H9 (cell line): Measurements from ENCODE around the gene SNX1. TPM values are rescaled to one million over a fixed set of nuclear protein-coding genes. Genes with fewer than 3 reads are reported as not detected.

ENCODE experiments used
- DNase-seq: peaks from one replicate; pipeline ENCODE4 v3.0.0-alpha.2; 2017
- H2AFZ ChIP-seq: one replicate; pipeline ENCODE4 v1.6.1; 2013; ENCODE audit warnings: mild to moderate bottlenecking, low read length, control low read depth, moderate library complexity
- H2AK5ac ChIP-seq: 2 replicates; pipeline ENCODE4 v1.6.1; 2013; ENCODE audit warnings: low read length, control low read depth, mixed read lengths; ENCODE audit not compliant: insufficient read length
- H2BK120ac ChIP-seq: one replicate; pipeline ENCODE4 v1.6.1; 2013; ENCODE audit warnings: low read depth, mild to moderate bottlenecking, low read length, control low read depth, inconsistent platforms; ENCODE audit not compliant: poor library complexity, severe bottlenecking
- H2BK12ac ChIP-seq: 2 replicates; pipeline ENCODE4 v1.6.1; 2013; ENCODE audit warnings: low read length, control low read depth, mixed read lengths, low read depth; ENCODE audit not compliant: insufficient read length
- H2BK15ac ChIP-seq: 2 replicates; pipeline ENCODE4 v1.6.1; 2013; ENCODE audit warnings: low read depth, low read length, control low read depth
- H2BK20ac ChIP-seq: one replicate; pipeline ENCODE4 v1.6.1; 2013; ENCODE audit warnings: low read depth, mild to moderate bottlenecking, low read length, control low read depth, inconsistent platforms; ENCODE audit not compliant: poor library complexity, severe bottlenecking
- H2BK5ac ChIP-seq: 2 replicates; pipeline ENCODE4 v1.6.1; 2013; ENCODE audit warnings: low read length, control low read depth, mixed read lengths; ENCODE audit not compliant: insufficient read length
- H3K14ac ChIP-seq: 2 replicates; pipeline ENCODE4 v1.6.1; 2013; ENCODE audit warnings: low read length, control low read depth; ENCODE audit not compliant: insufficient read depth
- H3K18ac ChIP-seq: 2 replicates; pipeline ENCODE4 v1.6.1; 2013; ENCODE audit warnings: low read depth, mild to moderate bottlenecking, mixed read lengths, low read length, control low read depth; ENCODE audit not compliant: insufficient read length
- H3K23ac ChIP-seq: 2 replicates; pipeline ENCODE4 v1.6.1; 2013; ENCODE audit warnings: low read length, control low read depth, mixed read lengths, low read depth; ENCODE audit not compliant: insufficient read length
- H3K23me2 ChIP-seq: 2 replicates; pipeline ENCODE4 v1.6.1; 2013; ENCODE audit warnings: low read depth, mild to moderate bottlenecking, mixed read lengths, low read length, control low read depth; ENCODE audit not compliant: insufficient read length, poor library complexity, severe bottlenecking
- H3K27ac ChIP-seq: 2 replicates; pipeline ENCODE4 v1.5.1; 2013; ENCODE audit warnings: low read length, control low read depth, mixed read lengths, low read depth; ENCODE audit not compliant: insufficient read length
- H3K27me3 ChIP-seq: 2 replicates; pipeline ENCODE4 v1.6.1; 2013; ENCODE audit warnings: low read length, control low read depth, inconsistent platforms; ENCODE audit not compliant: insufficient read depth
- H3K4ac ChIP-seq: 2 replicates; pipeline ENCODE4 v1.6.1; 2013; ENCODE audit warnings: low read depth, mild to moderate bottlenecking, control low read depth, inconsistent platforms, low read length, moderate library complexity
- H3K4me1 ChIP-seq: 2 replicates; pipeline ENCODE4 v1.6.1; 2013; ENCODE audit warnings: low read length, control low read depth, inconsistent platforms; ENCODE audit not compliant: insufficient read depth
- H3K4me2 ChIP-seq: 2 replicates; pipeline ENCODE4 v1.6.1; 2013; ENCODE audit warnings: low read length, control low read depth, mixed read lengths; ENCODE audit not compliant: insufficient read length, insufficient read depth
- H3K56ac ChIP-seq: 2 replicates; pipeline ENCODE4 v1.6.1; 2013; ENCODE audit warnings: low read depth, mild to moderate bottlenecking, mixed read lengths, low read length, control low read depth; ENCODE audit not compliant: insufficient read length
- H3K79me1 ChIP-seq: 2 replicates; pipeline ENCODE4 v1.6.1; 2013; ENCODE audit warnings: low read depth, mild to moderate bottlenecking, moderate library complexity, low read length, control low read depth, inconsistent platforms; ENCODE audit not compliant: insufficient read depth, poor library complexity, severe bottlenecking
- H3K79me2 ChIP-seq: 2 replicates; pipeline ENCODE4 v1.6.1; 2013; ENCODE audit warnings: low read length, control low read depth, inconsistent platforms; ENCODE audit not compliant: insufficient read depth
- H3K9ac ChIP-seq: 2 replicates; pipeline ENCODE4 v1.6.1; 2013; ENCODE audit warnings: low read length, control low read depth, mixed read lengths; ENCODE audit not compliant: insufficient read length; ENCODE audit errors: extremely low read depth
- H3K9me3 ChIP-seq: one replicate; pipeline ENCODE4 v1.6.1; 2013; ENCODE audit warnings: low read depth, low read length, inconsistent platforms; ENCODE audit not compliant: control insufficient read depth
- H3T11ph ChIP-seq: one replicate; pipeline ENCODE4 v1.6.1; 2013; ENCODE audit warnings: mild to moderate bottlenecking, low read length, control low read depth, inconsistent platforms
- H4K20me1 ChIP-seq: one replicate; pipeline ENCODE4 v1.6.1; 2013; ENCODE audit not compliant: control insufficient read depth, insufficient read length, insufficient read depth
- H4K5ac ChIP-seq: 2 replicates; pipeline ENCODE4 v1.6.1; 2013; ENCODE audit warnings: low read depth, mild to moderate bottlenecking, mixed read lengths, low read length, control low read depth; ENCODE audit not compliant: insufficient read length
- H4K8ac ChIP-seq: replicated peaks from 2 replicates; pipeline ENCODE4 v1.6.1; 2013; ENCODE audit warnings: low read length, control low read depth, mixed read lengths, low read depth; ENCODE audit not compliant: insufficient read length
- H4K91ac ChIP-seq: 2 replicates; pipeline ENCODE4 v1.6.1; 2013; ENCODE audit warnings: low read depth, mild to moderate bottlenecking, moderate library complexity, mixed read lengths, low read length, control low read depth; ENCODE audit not compliant: insufficient read length
- H3K27ac Mint-ChIP-seq, 3 experiments: 2 replicates in 2 of 3; 3 replicates in 1 of 3; pipeline ENCODE4 v1.8.0; 2020 to 2021; ENCODE audit warnings: mixed read lengths in 3 of 3, mild to moderate bottlenecking in 1 of 3, moderate library complexity in 1 of 3
- H3K27me3 Mint-ChIP-seq: 2 replicates; pipeline ENCODE4 v1.8.0; 2021; ENCODE audit warnings: low read depth, mild to moderate bottlenecking, moderate library complexity, mixed read lengths
- H3K36me3 Mint-ChIP-seq, 3 experiments: 2 replicates in 2 of 3; 3 replicates in 1 of 3; pipeline ENCODE4 v1.8.0; 2020 to 2021; ENCODE audit warnings: low read depth in 3 of 3, mixed read lengths in 3 of 3; ENCODE audit not compliant: insufficient read depth in 1 of 3
- H3K4me1 Mint-ChIP-seq, 2 experiments: 2 replicates each; pipeline ENCODE4 v1.8.0; 2020; ENCODE audit warnings: mixed read lengths in 2 of 2
- H3K4me3 Mint-ChIP-seq, 2 experiments: 2 replicates in 1 of 2; 3 replicates in 1 of 2; pipeline ENCODE4 v1.8.0; 2020 to 2021; ENCODE audit warnings: mild to moderate bottlenecking in 2 of 2, mixed read lengths in 2 of 2, moderate library complexity in 1 of 2
- H3K9me3 Mint-ChIP-seq, 2 experiments: 2 replicates in 1 of 2; 3 replicates in 1 of 2; pipeline ENCODE4 v1.8.0; 2020; ENCODE audit warnings: mild to moderate bottlenecking in 2 of 2, mixed read lengths in 2 of 2, moderate library complexity in 1 of 2
- CTCF ChIP-seq: fragments of 200-600 bp; sonication (generic); conservative IDR thresholded peaks from 3 replicates; pipeline ENCODE4 v1.8.0; 2021; ENCODE audit warnings: antibody characterized with exemption, mild to moderate bottlenecking
- WGBS: extraction: QIAGEN DNeasy Blood & Tissue Kit; methylation state at CpG from one replicate; pipeline ENCODE4 v1.1.7; 2013; ENCODE audit warnings: missing lambda C conversion rate, low lambda C conversion rate, mixed read lengths; ENCODE audit not compliant: insufficient read length; ENCODE audit errors: extremely low coverage; 5-methylcytosine and 5-hydroxymethylcytosine counted together
- total RNA-seq: library from RNA; stranded (reverse); gene quantifications from 2 replicates; pipeline ENCODE4 v1.2.1, GENCODE V29; 2021

SNX1 gene
- total RNA-seq, 1 experiment from 2014 or later, result 58.8 TPM

DNA sequence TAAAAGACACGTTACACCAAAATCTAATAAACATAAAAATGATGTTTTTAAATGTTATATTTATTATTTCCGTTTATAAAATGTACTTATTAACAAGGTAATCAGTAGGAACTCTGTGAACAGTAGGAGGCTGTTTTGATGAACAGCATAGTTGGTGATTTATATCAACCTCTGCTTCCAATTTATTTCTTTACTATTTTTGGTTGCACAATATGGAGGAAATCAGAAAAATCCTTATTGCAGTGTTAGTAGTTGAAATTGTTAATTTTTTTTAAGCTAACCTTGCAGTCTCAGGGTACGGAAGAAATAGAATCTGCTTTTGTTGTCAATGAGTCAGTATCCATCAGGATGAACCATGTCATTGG, 50.7 kb downstream of the SNX1 start:
- Histone ChIP-seq H3K27ac (no peak overlapping the region), H3K4me2 (no peak overlapping the region), H3K79me2 (no peaks in the 10 kb centered on the region), H4K20me1 (no peaks in the 10 kb centered on the region), H3K23me2 (no peaks in the 10 kb centered on the region), H3K14ac (no peak overlapping the region), H2BK20ac (no peak overlapping the region), H3K4me1 (no peaks in the 10 kb centered on the region), H3K9ac (no peak overlapping the region), H3K56ac (no peak overlapping the region), H3K27me3 (no peaks in the 10 kb centered on the region), H3K4ac (no peak overlapping the region), H3K9me3 (no peaks in the 10 kb centered on the region), H2BK15ac (no peak overlapping the region), H3K23ac (no peak overlapping the region), H2BK120ac (no peak overlapping the region), H2AK5ac (no peak overlapping the region), H4K91ac (no peak overlapping the region), H4K5ac (no peak overlapping the region), H2AFZ (no peak overlapping the region), H3T11ph (no peak overlapping the region), H3K18ac (no peak overlapping the region), H2BK12ac (no peak overlapping the region), H3K79me1 (no peaks in the 10 kb centered on the region), H4K8ac (no peak overlapping the region), H2BK5ac (no peak overlapping the region)
- no peak for DNase-seq
- H3K36me3 Mint-ChIP-seq, result peaks cover 0 to 3% (median 0%) of the 10 kb centered on the region in 3 experiments; a peak in 4 of 7 replicates
- peaks cover 5 to 8% of the 10 kb centered on the region in 2 experiments; a peak in 3 of 4 replicates for H3K4me1 Mint-ChIP-seq
- no peak overlapping the region for H3K27ac Mint-ChIP-seq
- TF ChIP-seq CTCF, result no peak
- H3K4me3 Mint-ChIP-seq, result no peak overlapping the region
- no peaks in the 10 kb centered on the region for H3K9me3 Mint-ChIP-seq
- peaks cover 11% of the 10 kb centered on the region for H3K27me3 Mint-ChIP-seq
- WGBS, result no CpG with 5 or more reads among the region's 3 CpGs
